Measurements from ENCODE around the gene RASGRP3. TPM values are rescaled to one million over a fixed set of nuclear protein-coding genes. Genes with fewer than 3 reads are reported as not detected.

RASGRP3 gene
- total and polyA plus RNA-seq, 9 of the 15 experiments (the other 6 are each of a cell fraction or from before 2014, with no cell fraction given), result 0.18 to 1.7 (median 1.2) TPM

DNA sequence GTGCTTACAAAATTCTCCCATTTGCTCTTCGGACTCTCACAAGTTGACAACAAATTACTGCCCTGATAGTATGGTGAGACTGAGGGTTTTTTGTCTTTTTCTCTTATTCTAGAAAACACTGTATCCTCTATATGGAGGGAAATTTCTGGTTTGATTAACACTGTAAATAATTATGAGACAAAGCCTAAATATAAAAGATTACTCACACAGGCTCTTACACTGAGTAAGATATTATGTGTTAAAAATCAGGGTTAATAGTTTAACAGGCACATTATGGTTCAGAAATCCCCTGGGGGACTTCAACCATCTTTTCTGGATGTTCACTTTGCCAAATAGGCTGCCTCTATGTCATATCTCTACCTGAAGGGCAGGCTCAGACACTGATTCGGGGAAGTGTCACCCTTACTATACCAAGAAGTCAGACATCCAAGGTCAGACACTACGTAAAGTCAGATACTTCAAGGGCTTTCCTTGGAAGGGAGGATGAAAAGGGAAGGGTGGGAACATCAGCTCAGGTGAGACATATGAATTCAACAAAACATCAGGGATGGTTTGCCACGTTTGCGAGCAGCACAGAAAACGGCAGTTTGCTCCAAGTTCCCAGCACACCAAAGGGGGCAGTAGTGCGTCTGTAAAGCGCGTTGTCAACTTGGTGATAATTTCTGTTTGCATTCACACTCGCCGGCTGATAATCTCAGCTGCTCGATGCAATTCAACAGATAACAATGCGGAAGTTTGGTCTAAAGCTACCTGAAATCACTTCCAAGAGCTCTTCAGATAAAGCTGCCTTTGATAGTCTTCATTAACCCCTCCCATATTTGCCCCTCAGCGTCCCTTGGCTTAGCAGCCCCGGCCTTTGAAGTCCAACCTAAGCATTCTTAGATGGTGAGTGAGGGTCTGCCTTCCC lies 972 bp upstream of the RASGRP3 start (continued):
- peak in 1 of 2 experiments; percentile 72; a peak in 1 of 4 replicates for TF ChIP-seq ZNF318 (IDR thresholded peaks at IDR 0.05; ENCODE audit: borderline replicate concordance in 1 of 2, low read depth in 1 of 2)
- no peak for TF ChIP-seq ZNF589 (CRISPR knock-in tag; IDR thresholded peaks at IDR 0.05; ENCODE audit: low read depth)
- no peak for TF ChIP-seq MBD1 (CRISPR knock-in tag; IDR thresholded peaks at IDR 0.05)
- peak; percentile 50; the same call in 1 of the 2 replicates for TF ChIP-seq FOXJ2 (tag; IDR thresholded peaks at IDR 0.05)
- TF ChIP-seq JUND (IDR thresholded peaks at IDR 0.05; ENCODE audit: borderline replicate concordance, low read depth, low read length), result peak; percentile 47; the same call in 1 of the 2 replicates
- peak; percentile 44; the same call in 1 of the 3 replicates for TF ChIP-seq JUND (tag; IDR thresholded peaks at IDR 0.05; ENCODE audit: borderline replicate concordance, low read depth, low read length)
- no peak for TF ChIP-seq ZNF586 (CRISPR knock-in tag; conservative IDR thresholded peaks at IDR 0.05)
- TF ChIP-seq, protein P1, sequence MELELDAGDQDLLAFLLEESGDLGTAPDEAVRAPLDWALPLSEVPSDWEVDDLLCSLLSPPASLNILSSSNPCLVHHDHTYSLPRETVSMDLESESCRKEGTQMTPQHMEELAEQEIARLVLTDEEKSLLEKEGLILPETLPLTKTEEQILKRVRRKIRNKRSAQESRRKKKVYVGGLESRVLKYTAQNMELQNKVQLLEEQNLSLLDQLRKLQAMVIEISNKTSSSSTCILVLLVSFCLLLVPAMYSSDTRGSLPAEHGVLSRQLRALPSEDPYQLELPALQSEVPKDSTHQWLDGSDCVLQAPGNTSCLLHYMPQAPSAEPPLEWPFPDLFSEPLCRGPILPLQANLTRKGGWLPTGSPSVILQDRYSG (tag; conservative IDR thresholded peaks at IDR 0.05; ENCODE audit: low read depth), result no peak
- no peak for TF ChIP-seq ATF1 (CRISPR knock-in tag; IDR thresholded peaks at IDR 0.05)
- TF ChIP-seq ATF1 (tag; IDR thresholded peaks at IDR 0.05), result peak; percentile 56
- TF ChIP-seq ZZZ3 (IDR thresholded peaks at IDR 0.05), result no peak
- no peak for TF ChIP-seq C11orf30 (IDR thresholded peaks at IDR 0.05; ENCODE audit: low read depth)
- TF ChIP-seq ZNF121 (CRISPR knock-in tag; conservative IDR thresholded peaks at IDR 0.05), result no peak
- TF ChIP-seq FIP1L1 (IDR thresholded peaks at IDR 0.05; ENCODE audit: low read depth, low read length, poor library complexity, severe bottlenecking), result no peak

Data from K562 (cell line).